Spleen (tissue), 7 donors: ENCODE data around the gene SMLR1.

Experiments used
- POLR2A ChIP-seq, 3 donors: fragments of 450-650 bp; IDR thresholded peaks; one replicate each; pipeline ENCODE4 v1.5.1; 2017; ENCODE audit warnings: antibody characterized with exemption in 3 of 3, mild to moderate bottlenecking in 1 of 3
- TF ChIP-seq, protein P1 (sequence below), 11 experiments: fragments of 200-600 bp in 7 of 11; fragments of 450-650 bp in 4 of 11; sonication (generic) in 4 of 11; IDR thresholded peaks in 8 of 11; conservative IDR thresholded peaks in 3 of 11; 1 replicate in 7 of 11; 2 replicates in 4 of 11; pipeline versions ENCODE4 v1.4.0 to v1.8.0; 2016 to 2021; ENCODE audit warnings: antibody characterized with exemption in 11 of 11, inconsistent platforms in 4 of 11, mild to moderate bottlenecking in 1 of 11
- donor health status: DM: no; HTN: no; CAD: no; lungs with moderate emphysema.
- donor health status: DM: no; HTN: no; CAD: no.
- donor health status: DM: no; HTN: no; CAD: no.

DNA sequence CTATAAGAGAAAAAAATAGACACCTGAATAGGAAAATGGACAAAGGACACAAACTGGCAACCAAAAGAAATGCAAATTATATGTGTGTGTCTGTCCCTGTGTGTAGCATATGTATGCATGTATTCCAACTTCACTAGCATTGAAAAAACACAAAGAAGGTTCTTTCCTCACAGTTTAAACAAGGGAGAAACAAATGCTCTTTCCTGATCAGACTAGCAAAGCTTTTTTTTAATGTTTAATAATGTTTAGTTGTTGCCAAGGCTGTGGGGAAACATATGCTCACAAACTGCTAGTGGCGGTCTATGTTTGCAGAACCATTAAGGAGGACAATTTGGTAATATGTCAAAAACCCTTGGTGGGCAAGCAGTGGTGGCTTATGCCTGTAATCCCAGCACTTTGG is 22.4 kb downstream of the SMLR1 start:
- no peak for TF ChIP-seq POLR2A (IDR thresholded peaks at IDR 0.05)
- TF ChIP-seq, protein P1, sequence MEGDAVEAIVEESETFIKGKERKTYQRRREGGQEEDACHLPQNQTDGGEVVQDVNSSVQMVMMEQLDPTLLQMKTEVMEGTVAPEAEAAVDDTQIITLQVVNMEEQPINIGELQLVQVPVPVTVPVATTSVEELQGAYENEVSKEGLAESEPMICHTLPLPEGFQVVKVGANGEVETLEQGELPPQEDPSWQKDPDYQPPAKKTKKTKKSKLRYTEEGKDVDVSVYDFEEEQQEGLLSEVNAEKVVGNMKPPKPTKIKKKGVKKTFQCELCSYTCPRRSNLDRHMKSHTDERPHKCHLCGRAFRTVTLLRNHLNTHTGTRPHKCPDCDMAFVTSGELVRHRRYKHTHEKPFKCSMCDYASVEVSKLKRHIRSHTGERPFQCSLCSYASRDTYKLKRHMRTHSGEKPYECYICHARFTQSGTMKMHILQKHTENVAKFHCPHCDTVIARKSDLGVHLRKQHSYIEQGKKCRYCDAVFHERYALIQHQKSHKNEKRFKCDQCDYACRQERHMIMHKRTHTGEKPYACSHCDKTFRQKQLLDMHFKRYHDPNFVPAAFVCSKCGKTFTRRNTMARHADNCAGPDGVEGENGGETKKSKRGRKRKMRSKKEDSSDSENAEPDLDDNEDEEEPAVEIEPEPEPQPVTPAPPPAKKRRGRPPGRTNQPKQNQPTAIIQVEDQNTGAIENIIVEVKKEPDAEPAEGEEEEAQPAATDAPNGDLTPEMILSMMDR (IDR thresholded peaks at IDR 0.05 in 8 of 11, conservative IDR thresholded peaks at IDR 0.05 in 3 of 11): no peak
